Dermis microvascular lymphatic vessel endothelial cell (primary cell): Measurements from ENCODE around the gene ANP32A. TPM values are rescaled to one million over a fixed set of nuclear protein-coding genes. Genes with fewer than 3 reads are reported as not detected.
A peak's percentile ranks its signal among the peaks of the same experiment; 100 is the strongest.

ENCODE experiments used
- DNase-seq, 2 donors: peaks; one replicate each; pipeline versions ENCODE4 v3.0.0 to v3.0.0-alpha.2; 2010; ENCODE audit warnings: low read depth in 2 of 2
- total RNA-seq: library from RNA; depleted of rRNA; stranded (reverse); fragments of >200 nt; gene quantifications from 2 replicates; pipeline ENCODE4 v1.2.1, GENCODE V29; 2014

The ANP32A gene
- total RNA-seq, 1 donor from 2014 or later, result 52.5 TPM

DNA sequence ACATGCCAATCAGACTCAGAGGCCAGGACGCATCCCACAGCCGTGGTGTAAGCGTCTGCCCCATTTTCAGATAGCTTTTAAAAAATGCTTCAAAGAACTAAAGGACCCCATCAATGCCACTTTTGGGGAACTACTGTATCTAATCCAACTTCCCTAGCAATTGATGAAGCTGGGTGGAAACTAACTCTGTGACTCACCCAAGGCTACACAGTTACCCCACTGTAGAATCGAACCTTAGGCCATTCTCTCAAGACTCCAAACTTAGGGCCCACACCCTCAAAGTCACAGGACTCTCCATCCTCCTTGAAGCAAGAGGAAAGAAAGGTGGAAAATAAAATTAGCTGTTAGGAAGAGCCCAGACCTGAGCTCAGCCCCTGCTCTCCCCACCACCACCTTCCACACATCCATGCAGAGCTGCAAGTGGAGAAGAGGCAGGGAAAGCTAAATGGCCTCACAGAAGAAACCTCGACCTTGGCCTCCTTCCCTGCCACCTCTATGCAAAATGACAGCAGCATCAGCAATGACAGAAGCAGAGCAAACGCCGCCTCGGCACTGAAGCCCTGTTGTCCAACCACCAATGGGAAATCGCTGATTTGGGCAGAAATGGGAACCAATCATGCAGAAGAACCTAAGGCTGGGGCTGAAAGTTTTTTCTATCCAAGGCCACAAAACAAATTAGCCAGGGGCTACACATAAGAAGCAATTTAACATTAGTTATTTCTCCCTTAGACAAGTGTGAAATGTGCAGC lies 22.2 kb downstream of the ANP32A start:
- DNase-seq, result no peak

DNA sequence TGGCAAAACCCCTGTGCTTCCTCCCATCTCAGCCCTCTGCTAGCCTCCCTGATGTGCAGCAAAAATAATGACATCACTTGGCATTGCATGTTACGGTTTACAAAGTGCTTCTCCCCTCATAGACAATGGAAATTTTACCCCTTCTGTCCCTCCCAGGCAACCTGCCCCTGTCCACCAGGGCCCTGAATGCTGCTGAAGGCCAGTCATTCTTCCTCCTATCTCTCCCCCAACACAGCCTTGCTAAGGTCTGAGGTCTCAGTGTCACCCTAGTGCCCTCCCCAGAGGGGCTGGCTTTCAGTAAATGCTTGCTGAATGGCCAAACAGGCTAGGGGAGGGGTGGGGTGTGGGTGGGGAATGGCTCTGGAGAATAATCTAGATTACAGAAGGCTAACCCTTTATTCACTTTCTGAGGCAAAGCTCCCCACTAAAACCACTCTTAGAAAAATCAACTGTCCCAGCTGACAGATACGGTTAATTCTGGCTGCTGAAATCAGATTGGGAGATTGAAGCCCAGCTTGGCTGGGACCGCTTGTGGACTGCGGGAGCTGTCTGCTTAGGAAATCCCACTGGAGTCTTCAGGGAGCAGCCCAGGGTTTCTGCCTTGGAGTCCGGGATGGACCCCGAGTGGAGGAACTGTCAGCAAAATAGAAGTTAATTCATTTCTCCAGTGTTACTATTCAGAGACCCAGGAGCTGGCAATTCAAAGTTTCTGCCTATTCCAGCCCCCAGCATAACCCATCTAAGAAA lies 22.9 kb downstream of the ANP32A start:
- no peak for DNase-seq

DNA sequence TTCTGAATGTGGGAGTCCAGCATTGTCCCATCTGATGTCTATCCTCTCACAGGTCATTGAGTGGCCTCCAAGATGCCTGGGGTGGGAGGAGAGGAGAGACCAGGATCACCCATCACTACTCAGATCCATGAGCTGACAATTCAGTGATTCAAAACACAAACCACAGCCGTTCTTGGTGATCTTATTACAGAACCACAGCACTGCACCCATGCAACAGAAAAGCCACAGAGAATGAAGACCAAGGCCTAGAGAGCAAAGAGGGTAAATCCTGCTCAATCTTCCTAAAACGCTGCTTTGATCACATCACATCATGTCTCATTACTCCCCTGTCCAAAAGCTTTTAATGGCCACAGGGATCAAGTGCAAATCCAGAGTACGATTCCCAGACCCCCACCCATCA lies 23.5 kb downstream of the ANP32A start:
- no peak for DNase-seq

DNA sequence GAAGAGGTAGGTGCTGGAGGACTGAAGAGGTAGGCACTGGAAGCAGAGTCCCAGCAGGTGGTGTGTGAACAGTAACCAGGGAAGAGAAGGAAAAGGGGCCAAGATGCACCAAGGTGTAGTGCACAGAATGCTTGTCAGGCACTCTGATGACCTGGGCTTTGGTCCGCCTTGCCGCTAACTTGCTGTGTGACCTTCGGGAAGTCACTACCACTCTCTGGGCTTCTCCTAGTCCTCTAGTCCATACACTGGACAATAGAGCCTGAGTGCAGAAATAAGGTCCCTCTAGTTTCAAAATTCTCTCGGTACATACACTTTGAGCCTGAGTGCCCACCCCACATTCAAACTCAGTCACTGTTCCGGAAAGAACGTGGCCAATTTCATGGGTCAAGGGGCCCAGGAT lies 24.1 kb downstream of the ANP32A start:
- DNase-seq, result no peak

DNA sequence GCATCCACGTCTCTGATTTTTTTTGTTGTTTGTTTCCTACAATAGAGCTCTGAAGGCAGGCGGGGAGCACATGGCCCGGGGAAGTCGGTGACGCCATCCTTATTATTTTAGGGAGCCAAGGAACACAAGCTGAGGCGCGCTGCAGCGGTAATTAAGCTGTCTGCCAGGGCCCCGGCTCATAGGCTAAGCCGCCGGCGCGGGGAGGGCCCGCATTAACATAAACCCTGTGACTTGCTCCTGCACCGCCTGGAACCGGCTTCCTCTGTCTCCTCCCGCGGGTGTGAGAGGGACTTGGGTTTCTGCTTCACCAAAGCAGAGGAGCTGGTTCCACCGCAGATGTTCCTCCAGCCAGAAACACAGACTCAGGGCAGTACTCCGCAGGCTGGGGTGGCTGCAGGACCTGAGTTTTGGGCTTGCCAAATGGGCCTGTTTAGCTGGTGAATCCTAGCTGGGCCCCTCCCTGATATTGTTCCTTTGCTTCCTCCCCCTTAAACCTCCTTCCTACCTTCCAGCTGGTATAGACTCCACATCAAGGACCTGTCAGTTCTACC lies 25.3 kb downstream of the ANP32A start:
- peak in 1 of 2 donors; percentile 91 for DNase-seq

DNA sequence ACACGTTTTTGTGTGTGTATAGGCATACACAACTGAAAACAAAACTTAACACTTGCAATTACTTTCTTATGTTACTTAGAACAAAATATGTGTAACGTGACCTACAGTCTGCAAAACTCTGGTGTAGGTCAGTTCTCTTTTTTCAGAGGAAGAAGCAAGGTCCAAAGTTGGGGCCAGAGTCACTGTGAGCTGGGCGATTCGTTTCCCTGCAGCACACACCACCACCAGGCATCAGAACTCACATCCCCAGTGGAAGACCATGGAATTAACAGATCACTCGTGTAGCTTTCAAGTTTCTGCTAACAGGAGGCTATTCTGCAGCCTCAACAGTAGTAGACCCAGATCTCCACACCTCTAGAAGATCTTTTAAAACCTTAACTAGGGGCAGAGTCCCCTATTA lies 25.8 kb downstream of the ANP32A start:
- DNase-seq, result peak in 1 of 2 donors; percentile 24

DNA sequence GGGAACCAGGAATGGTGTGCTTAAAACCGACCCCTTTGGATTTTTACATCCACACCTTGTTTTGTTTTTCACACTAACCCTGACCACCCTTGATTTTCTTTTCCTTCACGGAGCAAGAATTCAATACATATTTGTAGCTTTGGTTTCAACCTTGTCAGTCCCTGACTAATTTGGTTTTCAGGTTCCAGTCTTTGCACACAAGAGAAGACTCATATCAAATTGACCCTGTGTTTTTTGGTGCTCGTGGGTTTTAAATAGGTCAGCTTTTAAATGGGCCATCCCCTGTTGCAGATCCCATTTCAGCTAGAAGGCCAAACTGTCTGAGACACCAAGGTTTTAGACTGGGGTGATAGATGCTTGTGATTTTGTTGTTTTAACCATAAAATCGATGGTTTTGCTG lies 26.4 kb downstream of the ANP32A start:
- DNase-seq, result no peak

DNA sequence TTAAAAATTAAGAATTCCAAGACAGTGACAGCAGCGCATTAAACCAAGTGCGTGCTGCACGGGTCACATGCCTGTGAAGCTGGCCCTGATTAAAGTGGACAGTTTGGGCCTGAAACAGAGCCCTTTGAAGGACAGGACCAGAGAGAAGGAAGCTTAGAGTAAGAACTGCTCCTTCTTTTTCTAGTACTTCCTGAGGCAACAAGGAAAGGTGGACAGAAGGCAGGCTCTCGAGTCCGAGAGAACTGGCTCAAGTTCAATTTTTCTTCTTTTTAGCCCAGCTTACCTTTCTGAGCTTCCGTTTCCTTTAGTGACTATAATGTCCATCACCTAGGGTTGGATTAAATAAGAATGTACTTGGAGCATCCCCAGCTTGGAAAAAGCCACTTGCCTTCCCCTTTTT lies 26.9 kb downstream of the ANP32A start:
- DNase-seq, result no peak

DNA sequence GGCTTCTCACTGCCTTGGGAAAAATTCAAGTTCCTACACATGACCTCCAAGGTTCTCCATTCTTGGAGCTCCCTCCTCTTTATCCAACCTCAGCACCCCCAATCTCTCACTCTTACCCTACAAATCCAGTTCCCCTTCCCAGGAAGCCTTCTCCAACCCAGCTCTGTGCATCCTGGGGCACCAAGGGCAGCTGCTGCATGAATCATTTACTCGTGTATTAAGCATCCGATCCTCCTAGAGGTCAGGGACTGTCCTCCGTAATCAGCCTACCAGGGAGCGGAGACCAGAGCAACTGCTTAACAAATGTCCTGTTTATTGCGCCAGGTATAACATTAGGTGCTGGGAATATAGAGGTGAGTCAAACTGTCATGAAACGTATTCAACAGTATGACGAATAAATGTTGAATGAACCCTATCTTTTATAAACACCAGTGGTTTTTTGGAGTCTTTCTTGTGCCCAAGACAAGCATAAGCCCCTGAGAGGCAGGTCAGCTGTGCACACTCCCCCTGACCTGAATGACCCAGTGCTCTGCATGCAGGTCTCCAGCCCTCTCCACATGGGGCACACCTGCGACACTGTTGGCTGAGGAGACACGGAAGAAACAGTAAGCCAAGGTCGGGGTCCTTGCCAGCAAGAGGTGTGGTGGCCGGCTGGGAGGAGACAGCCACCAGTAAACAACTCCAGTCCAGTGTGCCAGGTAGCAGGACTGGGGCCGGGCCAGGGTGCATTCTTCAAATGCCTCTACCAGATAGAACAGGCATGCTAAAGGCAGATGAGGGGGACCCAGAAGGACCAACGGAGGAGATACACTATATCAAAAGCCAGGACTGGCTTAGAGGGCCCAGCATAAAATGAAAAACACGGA lies 27.6 kb downstream of the ANP32A start:
- DNase-seq, result no peak

DNA sequence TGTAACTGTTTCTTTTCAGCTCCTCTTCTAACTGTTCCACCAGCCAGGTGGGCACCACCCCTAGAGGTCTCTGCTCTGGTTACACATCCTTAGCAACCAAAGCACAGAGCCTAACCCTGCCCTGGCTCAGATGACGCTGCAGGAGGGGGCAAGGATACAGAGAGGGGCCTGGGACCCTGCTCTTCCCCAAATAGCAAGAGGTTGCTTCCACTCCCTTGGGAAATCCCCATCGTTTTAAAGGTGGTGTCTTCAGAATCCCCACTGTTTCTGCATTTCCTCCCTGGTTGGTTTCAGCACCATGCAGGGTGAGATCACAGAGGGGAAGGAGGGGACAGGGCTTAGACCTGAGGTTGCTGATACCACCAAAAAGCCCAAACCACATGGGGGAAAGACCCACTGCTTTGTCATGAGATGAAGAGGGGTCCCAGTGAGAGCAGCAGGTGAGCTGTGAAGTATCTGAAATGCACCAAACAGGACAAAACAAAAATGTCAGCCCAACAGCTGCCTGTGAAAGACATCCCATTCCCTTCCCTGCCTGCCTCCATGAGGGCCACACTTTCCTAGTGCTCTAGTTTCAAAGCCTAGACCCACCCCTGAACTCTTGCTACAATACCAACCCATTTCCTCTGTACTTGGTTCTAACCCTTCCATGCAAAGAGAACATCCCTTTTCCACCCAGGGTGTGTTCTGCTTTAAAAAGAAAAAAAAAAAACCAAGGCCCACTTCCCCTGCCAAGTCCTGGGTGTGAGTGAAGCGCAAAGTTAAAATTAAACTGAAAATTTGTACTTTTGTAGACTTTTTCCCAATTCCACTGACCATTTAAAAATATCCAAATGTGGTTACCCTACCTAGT lies 29.0 kb downstream of the ANP32A start:
- DNase-seq, result no peak

DNA sequence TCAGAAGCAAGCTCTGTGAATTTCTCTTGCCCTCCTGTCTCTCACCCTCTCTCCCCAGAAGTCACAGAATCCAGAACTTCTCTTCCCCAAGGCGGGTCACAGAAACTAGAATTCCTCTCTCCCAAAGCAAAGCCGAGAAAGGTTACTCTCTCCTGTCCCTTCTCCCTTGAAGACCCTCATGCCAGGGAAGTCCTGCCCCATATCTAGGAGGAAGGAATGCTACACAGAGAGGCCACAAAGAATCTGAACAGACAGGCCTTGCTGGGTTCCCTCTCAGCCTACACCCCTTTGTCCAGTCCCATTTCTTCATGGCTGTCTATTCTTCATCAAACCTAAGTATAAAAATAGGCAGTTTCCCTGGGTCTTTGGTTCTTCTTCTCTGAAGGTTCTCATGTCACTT lies 29.8 kb downstream of the ANP32A start:
- no peak for DNase-seq

DNA sequence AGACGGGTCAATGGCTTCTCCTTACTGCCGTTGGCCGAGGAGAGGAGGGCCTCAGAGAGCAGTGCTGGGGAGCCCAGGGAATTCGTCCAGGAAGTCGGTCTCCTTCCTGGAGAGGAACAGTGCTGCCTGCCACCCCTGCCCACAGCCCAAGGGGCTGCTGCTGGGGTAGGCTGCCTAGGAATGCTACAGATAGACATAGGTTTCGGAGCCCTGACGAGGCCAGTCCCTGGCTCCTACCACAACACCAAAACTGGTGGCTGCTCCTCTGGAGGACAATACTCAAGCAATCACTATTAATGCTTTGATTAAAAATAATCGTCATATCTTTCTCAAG lies 30.5 kb downstream of the ANP32A start:
- DNase-seq, result no peak

DNA sequence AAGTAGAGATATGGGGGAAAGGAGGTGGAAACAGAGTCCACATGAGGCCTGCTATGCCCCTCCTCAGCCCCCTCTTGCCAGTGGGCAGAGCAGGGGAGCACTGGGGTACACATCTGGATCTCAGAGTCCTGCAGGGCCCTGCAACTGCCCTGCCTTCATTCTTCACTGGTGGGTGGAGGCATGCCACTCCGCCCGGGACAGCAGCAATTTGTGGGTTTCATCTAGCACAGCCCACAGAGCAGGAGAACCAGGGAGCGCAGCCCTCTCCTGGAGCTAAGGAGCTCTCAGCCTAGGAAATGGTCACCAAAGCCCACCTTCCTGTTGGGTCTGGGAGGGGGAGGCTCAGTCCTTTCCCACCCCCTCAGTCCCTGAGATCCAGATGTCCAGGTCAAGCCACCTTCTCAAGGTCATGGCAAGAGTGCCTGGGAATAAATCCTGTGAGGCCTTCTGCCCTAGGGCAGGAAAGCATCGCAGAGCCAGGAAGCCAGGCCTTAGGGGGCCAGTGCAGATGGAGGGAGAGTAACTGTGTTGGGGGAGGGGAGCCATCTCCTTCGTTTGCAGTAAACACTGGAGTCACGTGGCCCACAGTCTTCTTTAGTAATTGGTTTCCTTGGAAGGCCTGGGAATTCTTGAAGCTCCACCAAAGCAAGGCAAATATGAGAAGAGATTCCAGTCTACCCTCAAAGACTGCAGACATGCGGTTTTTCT lies 31.0 kb downstream of the ANP32A start:
- DNase-seq, result peak in 1 of 2 donors; percentile 57

DNA sequence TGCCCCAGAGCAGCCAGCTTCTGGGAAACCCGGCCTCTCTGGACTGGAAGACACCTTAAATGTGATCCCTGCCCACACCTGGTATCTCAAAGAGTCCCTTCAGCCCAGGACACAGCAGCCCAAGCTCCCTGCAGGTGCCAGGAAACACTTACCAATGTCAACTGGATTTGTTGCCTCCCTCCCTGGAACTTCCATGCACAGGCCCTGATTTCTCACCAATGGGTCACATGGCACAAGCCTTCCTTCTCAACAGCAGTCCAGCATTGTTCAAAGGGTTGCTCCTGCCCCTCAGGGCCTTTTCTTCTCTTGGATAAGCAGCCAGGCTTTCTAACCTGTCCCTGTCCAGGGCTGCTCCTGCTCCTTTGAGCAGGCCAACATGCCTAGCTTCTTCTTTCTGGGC lies 31.6 kb downstream of the ANP32A start:
- DNase-seq, result no peak

DNA sequence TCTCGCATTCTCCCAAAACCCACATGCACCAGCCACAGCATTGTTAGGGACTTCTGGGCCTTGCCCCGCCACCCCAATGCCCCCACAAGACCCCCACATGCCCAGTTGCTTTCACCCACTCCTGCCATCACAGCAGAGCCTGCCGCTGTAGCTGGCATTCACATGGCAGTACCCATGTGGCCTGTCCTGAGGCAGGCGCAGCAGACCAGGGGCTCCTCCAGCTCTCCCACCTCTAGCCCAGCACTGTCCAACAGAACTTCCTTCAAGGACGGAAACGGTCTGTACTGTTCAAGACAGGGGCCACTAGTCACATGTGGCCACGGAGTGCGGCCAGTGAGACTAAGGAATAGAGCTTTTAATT lies 32.5 kb downstream of the ANP32A start:
- no peak for DNase-seq

DNA sequence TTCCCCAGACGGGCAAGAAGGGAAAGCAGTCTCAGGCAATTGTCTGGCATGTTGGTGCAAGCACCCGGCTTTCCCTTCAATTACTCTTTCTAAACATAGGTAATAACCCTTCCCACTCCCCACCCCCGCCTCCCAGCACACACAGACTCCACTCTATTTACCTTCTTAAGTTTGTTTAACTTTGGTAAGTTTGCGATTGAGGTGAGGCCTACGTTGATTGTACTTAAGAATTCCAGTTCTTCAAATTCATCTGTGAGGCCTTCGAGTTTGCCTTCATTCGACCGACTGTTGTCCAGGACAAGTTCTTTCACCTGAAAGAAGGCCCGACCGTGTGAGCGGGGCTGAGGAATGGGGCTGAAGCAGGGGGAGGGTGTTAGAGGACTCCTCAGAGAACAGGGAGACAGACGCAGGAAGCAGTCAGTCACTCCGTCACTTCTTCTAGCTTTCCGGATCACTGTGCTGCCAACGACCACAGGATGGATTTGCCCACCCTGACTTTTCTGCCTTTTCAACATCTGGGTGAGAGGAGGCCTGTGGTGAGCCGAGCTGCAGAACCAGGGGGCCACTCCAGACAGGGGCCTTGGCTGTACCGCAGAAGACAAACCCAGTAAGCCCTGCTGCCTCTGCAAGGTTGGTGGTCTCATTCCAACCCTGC lies 33.0 kb downstream of the ANP32A start:
- DNase-seq, result no peak

DNA sequence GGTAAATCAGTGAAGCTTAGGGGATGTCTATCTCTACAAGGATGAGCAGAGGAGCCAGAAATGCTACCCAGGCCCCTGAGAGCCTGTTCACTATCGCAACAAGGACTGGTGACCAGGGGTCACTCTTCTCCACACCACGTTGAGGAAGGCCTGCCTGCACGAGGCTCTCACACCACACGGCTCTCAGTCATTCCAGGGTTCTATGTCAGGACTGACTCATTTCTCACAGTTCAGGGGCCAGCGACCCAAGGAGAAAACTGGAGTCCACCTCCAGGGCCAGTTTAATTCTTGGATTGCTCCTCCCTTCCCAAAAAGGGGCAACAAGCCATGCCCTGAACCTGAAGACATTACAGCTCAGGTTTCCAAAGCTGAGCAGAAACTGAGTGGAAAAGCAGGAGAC lies 33.9 kb downstream of the ANP32A start:
- no peak for DNase-seq

DNA sequence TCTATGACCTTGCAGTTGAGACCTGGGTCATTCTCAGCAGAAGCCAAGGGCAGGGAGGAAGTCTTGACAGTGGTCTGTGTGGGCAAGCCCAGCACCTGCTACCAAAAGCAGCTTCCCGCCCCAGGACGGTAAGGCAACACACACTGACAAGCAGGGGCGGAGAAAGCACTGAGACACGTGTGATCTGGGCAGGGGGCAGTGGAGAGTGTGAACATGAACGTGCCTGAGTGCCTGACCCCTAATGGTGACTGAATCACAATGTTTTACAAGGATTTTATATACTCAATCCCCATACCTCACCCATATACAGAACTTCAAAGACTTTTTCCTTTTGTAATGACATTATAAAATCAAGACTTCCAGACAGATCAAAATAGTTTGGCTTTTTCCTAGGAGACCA lies 35.2 kb downstream of the ANP32A start:
- DNase-seq, result no peak

DNA sequence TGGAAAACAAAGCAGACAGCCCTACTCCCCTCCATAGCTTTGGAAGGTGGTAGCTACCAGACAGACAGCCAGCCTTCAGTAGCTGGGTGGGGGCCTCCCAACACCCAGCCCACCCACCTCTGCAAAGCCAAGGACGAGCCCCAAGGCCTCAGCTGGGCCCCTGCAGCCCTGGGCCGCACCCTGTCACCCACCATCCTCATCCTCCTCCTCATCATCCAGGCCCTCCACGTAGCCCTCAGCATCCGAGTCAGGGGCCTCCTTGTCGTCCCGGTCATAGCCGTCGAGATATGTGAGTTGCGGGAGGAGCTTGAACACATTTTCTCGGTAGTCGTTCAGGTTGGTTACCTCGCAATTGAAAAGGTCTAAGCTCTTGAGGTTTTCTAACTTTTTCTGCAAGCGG lies 36.5 kb downstream of the ANP32A start:
- no peak for DNase-seq
